Breast epithelium (tissue), 4 donors: ENCODE measurements around the gene ARHGAP26. TPM values are rescaled to one million over a fixed set of nuclear protein-coding genes. Genes with fewer than 3 reads are reported as not detected.

ENCODE experiments used
- DNase-seq, 2 donors: peaks; one replicate each; pipeline ENCODE4 v3.0.0-alpha.2; 2019; ENCODE audit warnings: low spot score in 2 of 2
- H3K27ac ChIP-seq, 2 donors: fragments of 200-600 bp; sonication (generic) in 1 of 2; one replicate each; pipeline ENCODE4 v1.5.1; 2016 to 2019; ENCODE audit warnings: mild to moderate bottlenecking in 1 of 2
- H3K27me3 ChIP-seq, 2 donors: fragments of 200-600 bp; sonication (generic) in 1 of 2; one replicate each; pipeline versions ENCODE4 v1.5.1 to v1.6.0; 2017 to 2019; ENCODE audit warnings: control low read depth in 1 of 2, mild to moderate bottlenecking in 1 of 2
- H3K36me3 ChIP-seq: fragments of 200-600 bp; one replicate; pipeline ENCODE4 v1.5.1; 2019
- H3K4me1 ChIP-seq, 2 donors: fragments of 200-600 bp; sonication (generic); one replicate each; pipeline ENCODE4 v1.5.1; 2016 to 2019; ENCODE audit warnings: control low read depth in 1 of 2
- H3K4me3 ChIP-seq, 3 donors: fragments of 200-600 bp; sonication (generic); 1 replicate in 2 of 3; 2 replicates in 1 of 3; pipeline ENCODE4 v1.5.1; 2016 to 2019; ENCODE audit warnings: mild to moderate bottlenecking in 3 of 3, moderate library complexity in 2 of 3
- H3K9me3 ChIP-seq, 2 donors: fragments of 200-600 bp; sonication (generic) in 1 of 2; one replicate each; pipeline ENCODE4 v1.5.1; 2016 to 2019; ENCODE audit warnings: control low read depth in 1 of 2
- CTCF ChIP-seq, 3 donors: fragments of 450-650 bp; IDR thresholded peaks; one replicate each; pipeline ENCODE4 v1.5.1; 2016 to 2017; ENCODE audit warnings: antibody characterized with exemption in 3 of 3, mild to moderate bottlenecking in 3 of 3, moderate library complexity in 3 of 3
- POLR2A ChIP-seq: fragments of 450-650 bp; IDR thresholded peaks from one replicate; pipeline ENCODE4 v1.6.1; 2016; ENCODE audit warnings: antibody characterized with exemption, mild to moderate bottlenecking, moderate library complexity
- POLR2AphosphoS5 ChIP-seq, 3 donors: sonication (generic); formaldehyde crosslinking; IDR thresholded peaks; one replicate each; pipeline ENCODE4 v1.6.1; 2017; ENCODE audit warnings: antibody characterized with exemption in 3 of 3
- intact Hi-C: fragments of 100-400 bp; cut with DNase I; formaldehyde crosslinking; loops from one replicate; pipeline ENCODE4 v1.15.1; 2023; ENCODE audit warnings: low total_unique reads
- total RNA-seq, 3 donors: library from RNA; depleted of rRNA; stranded (reverse); fragments of >200 nt; gene quantifications; one replicate each; pipeline ENCODE4 v1.1.0, GENCODE V29; 2016

Gene ARHGAP26
- total RNA-seq, 3 donors from 2014 or later = 33.1 to 89.0 (median 56.4) TPM

- no peaks in the 10 kb centered on the region for H3K36me3 ChIP-seq
- TF ChIP-seq CTCF (IDR thresholded peaks at IDR 0.05) (no peak), POLR2A (no peak), POLR2AphosphoS5 (IDR thresholded peaks at IDR 0.05) (no peak)
- H3K4me1 ChIP-seq = peaks cover 0 to 5% of the 10 kb centered on the region in 2 donors
- no peak overlapping the region for H3K4me3 ChIP-seq
- H3K27me3 ChIP-seq = no peaks in the 10 kb centered on the region
- DNase-seq = no peak
- H3K9me3 ChIP-seq = no peaks in the 10 kb centered on the region
- intact Hi-C loops = no loop called here
- H3K27ac ChIP-seq = no peak overlapping the region
Observed at GRCh38 chr5:143056339-143056704, 286.1 kb downstream of the ARHGAP26 start.

- Histone ChIP-seq H3K4me1 (peaks cover 0 to 5% of the 10 kb centered on the region in 2 donors), H3K9me3 (no peaks in the 10 kb centered on the region), H3K27ac (no peak overlapping the region), H3K27me3 (no peaks in the 10 kb centered on the region), H3K4me3 (no peak overlapping the region), H3K36me3 (no peaks in the 10 kb centered on the region)
- TF ChIP-seq CTCF (IDR thresholded peaks at IDR 0.05) (no peak), POLR2A (no peak), POLR2AphosphoS5 (IDR thresholded peaks at IDR 0.05) (no peak)
- no peak for DNase-seq
- intact Hi-C loops = no loop called here
Observed at GRCh38 chr5:143056792-143057579, 286.8 kb downstream of the ARHGAP26 start.

- intact Hi-C loops = no loop called here
- H3K36me3 ChIP-seq = no peaks in the 10 kb centered on the region
- H3K27ac ChIP-seq = no peak overlapping the region
- TF ChIP-seq CTCF (IDR thresholded peaks at IDR 0.05) = no peak
- no peak for TF ChIP-seq POLR2AphosphoS5 (IDR thresholded peaks at IDR 0.05)
- TF ChIP-seq POLR2A = no peak
- no peaks in the 10 kb centered on the region for H3K27me3 ChIP-seq
- no peaks in the 10 kb centered on the region for H3K9me3 ChIP-seq
- no peak for DNase-seq
- peaks cover 0 to 5% of the 10 kb centered on the region in 2 donors for H3K4me1 ChIP-seq
- H3K4me3 ChIP-seq = no peak overlapping the region
Observed at GRCh38 chr5:143057580-143057999, 287.4 kb downstream of the ARHGAP26 start.

DNA sequence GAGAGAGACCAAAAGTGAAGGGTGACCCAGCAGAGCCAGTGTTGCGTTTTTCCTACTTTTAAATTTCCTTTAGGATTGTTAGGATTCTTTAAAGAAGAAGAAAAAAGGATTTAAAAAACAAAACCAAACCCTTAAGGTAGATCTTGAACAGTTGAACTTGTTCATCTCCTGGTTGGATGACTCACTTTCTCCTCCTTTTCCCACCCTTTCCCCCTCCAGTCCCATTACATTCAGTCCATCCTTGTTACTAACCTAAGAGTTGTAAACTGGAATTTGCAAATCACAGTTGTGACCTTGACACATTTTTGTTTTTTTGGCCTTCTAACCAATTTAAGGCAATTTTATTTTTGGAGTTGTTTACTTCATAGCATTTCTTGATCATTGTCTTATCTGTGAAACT is 289.2 kb downstream of the ARHGAP26 start:
- Histone ChIP-seq H3K4me1 (peaks cover 0 to 5% of the 10 kb centered on the region in 2 donors), H3K36me3 (no peaks in the 10 kb centered on the region), H3K9me3 (no peaks in the 10 kb centered on the region), H3K27ac (no peak overlapping the region), H3K27me3 (no peaks in the 10 kb centered on the region), H3K4me3 (no peak overlapping the region)
- intact Hi-C loops = no loop called here
- no peak for DNase-seq
- TF ChIP-seq POLR2A (no peak), CTCF (IDR thresholded peaks at IDR 0.05) (no peak), POLR2AphosphoS5 (IDR thresholded peaks at IDR 0.05) (no peak)

DNA sequence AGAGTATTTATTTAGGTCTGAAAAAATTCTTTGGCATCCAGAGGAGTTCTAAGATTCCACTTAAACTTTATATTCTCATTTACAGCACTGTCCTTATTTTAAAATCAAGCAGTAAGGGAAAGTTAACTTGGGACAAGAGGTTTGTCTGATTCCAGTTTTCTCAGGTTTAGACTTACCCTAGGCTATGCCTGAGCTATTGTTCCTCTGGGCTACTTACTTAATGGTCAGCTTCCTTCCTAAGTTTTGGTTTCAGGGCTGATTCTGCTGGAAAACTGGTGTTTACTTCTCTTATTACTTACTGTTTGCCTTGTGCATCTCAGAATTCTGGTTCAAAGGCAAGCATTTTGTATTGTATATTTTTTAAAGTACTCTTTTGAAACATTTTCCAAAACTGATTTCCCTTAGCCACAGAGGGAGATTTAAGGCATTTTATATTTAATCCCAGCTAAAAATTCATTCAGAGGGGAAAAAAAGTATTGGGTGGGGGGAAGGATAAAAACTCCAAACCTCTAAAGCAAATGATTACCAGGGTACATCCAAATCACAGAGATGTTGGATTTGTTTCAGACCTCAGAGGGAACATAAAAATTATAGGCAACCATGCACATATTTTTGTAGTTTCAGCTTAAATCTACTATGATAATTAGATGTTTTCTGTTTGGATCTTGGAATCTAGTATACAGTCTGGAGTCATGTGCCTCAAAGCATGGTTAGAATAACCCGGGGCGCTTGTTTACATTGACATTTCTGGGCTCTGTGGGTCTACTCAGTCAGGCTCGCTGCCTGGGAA is 290.0 kb downstream of the ARHGAP26 start:
- H3K4me3 ChIP-seq = no peak overlapping the region
- H3K27me3 ChIP-seq = no peaks in the 10 kb centered on the region
- DNase-seq = no peak
- peaks cover 0 to 5% of the 10 kb centered on the region in 2 donors for H3K4me1 ChIP-seq
- no peaks in the 10 kb centered on the region for H3K9me3 ChIP-seq
- TF ChIP-seq CTCF (IDR thresholded peaks at IDR 0.05) = no peak
- no peak for TF ChIP-seq POLR2AphosphoS5 (IDR thresholded peaks at IDR 0.05)
- no peak for TF ChIP-seq POLR2A
- H3K36me3 ChIP-seq = no peaks in the 10 kb centered on the region
- intact Hi-C loops = no loop called here
- H3K27ac ChIP-seq = no peak overlapping the region
